Stimulated activated CD4-positive, alpha-beta T cell treated with anti-CD3 and anti-CD28 coated beads, Interleukin-4, amount 100 ng/mL, for 1 hour (primary cell): ENCODE results near the gene IBSP.

ENCODE experiments used
- DNase-seq: peaks from one replicate; pipeline ENCODE4 v3.0.0-alpha.2; 2020

The IBSP gene

GRCh38 chr4:87838890-87839591, 39.7 kb downstream of the IBSP start:
- DNase-seq, result no peak

GRCh38 chr4:87839592-87839946, 40.2 kb downstream of the IBSP start:
- DNase-seq, result no peak

GRCh38 chr4:87840149-87840548, 40.8 kb downstream of the IBSP start:
- DNase-seq, result no peak

GRCh38 chr4:87843936-87844335, 44.6 kb downstream of the IBSP start:
- DNase-seq, result no peak

GRCh38 chr4:87844452-87844851, 45.1 kb downstream of the IBSP start:
- DNase-seq, result no peak

GRCh38 chr4:87846226-87846625, 46.9 kb downstream of the IBSP start:
- no peak for DNase-seq

- no peak for DNase-seq
Measured at GRCh38 chr4:87848622-87849351, 49.4 kb downstream of the IBSP start.

GRCh38 chr4:87849612-87850011, 50.3 kb downstream of the IBSP start:
- DNase-seq, result no peak

- no peak for DNase-seq
Measured at GRCh38 chr4:87851332-87851731, 52.0 kb downstream of the IBSP start.

- no peak for DNase-seq
Measured at GRCh38 chr4:87851953-87852352, 52.6 kb downstream of the IBSP start.

- no peak for DNase-seq
Measured at GRCh38 chr4:87853108-87853507, 53.8 kb downstream of the IBSP start.

GRCh38 chr4:87853891-87854290, 54.5 kb downstream of the IBSP start:
- DNase-seq, result no peak

GRCh38 chr4:87855559-87855958, 56.2 kb downstream of the IBSP start:
- no peak for DNase-seq

- DNase-seq, result no peak
Measured at GRCh38 chr4:87856816-87857215, 57.5 kb downstream of the IBSP start.

- DNase-seq, result no peak
Measured at GRCh38 chr4:87857789-87858188, 58.4 kb downstream of the IBSP start.
